Mammary epithelial cell (primary cell): ENCODE measurements around the gene TMEM229B.

Experiments used
- EZH2 ChIP-seq: IDR thresholded peaks from 2 replicates; pipeline ENCODE4 v1.6.1; 2012; ENCODE audit warnings: low read length, inconsistent platforms, borderline replicate concordance
- TF ChIP-seq, protein P1 (sequence below), 2 donors: IDR thresholded peaks in 1 of 2; conservative IDR thresholded peaks in 1 of 2; 2 replicates each; pipeline ENCODE4 v1.5.1; 2011 to 2012; ENCODE audit warnings: inconsistent platforms in 2 of 2, low read length in 2 of 2, mild to moderate bottlenecking in 2 of 2, control low read depth in 1 of 2, low read depth in 1 of 2; ENCODE audit not compliant: insufficient read depth in 1 of 2; ENCODE audit errors: extremely low read depth in 1 of 2

GRCh38 chr14:67514650-67515385, 26.3 kb upstream of the TMEM229B start:
- TF ChIP-seq, protein P1, sequence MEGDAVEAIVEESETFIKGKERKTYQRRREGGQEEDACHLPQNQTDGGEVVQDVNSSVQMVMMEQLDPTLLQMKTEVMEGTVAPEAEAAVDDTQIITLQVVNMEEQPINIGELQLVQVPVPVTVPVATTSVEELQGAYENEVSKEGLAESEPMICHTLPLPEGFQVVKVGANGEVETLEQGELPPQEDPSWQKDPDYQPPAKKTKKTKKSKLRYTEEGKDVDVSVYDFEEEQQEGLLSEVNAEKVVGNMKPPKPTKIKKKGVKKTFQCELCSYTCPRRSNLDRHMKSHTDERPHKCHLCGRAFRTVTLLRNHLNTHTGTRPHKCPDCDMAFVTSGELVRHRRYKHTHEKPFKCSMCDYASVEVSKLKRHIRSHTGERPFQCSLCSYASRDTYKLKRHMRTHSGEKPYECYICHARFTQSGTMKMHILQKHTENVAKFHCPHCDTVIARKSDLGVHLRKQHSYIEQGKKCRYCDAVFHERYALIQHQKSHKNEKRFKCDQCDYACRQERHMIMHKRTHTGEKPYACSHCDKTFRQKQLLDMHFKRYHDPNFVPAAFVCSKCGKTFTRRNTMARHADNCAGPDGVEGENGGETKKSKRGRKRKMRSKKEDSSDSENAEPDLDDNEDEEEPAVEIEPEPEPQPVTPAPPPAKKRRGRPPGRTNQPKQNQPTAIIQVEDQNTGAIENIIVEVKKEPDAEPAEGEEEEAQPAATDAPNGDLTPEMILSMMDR (conservative IDR thresholded peaks at IDR 0.05 in 1 of 2, IDR thresholded peaks at IDR 0.05 in 1 of 2; ENCODE audit: extremely low read depth in 1 of 2, insufficient read depth in 1 of 2, low read depth in 1 of 2, low read length in 2 of 2), result no peak
- TF ChIP-seq EZH2, result no peak
